ENCODE data around the gene MCU. TPM values are rescaled to one million over a fixed set of nuclear protein-coding genes. Genes with fewer than 3 reads are reported as not detected.

Gene MCU
- total and polyA plus RNA-seq, 2 donors (not counting 1 experiment from before 2014, with no cell fraction given): 40.5 to 77.1 TPM

GRCh38 chr10:72654720-72655119 lies 37.2 kb upstream of the MCU start:
- H3K4me2 ChIP-seq (ENCODE audit: extremely low read depth, insufficient read depth, low read length): no peak overlapping the region
- H3K27ac ChIP-seq (ENCODE audit: insufficient read depth, low read length): no peak overlapping the region
- no peaks in the 10 kb centered on the region for H3K9me3 ChIP-seq (ENCODE audit: control insufficient read depth, insufficient read depth, low read depth, low read length)
- H3K36me3 ChIP-seq (ENCODE audit: control insufficient read depth, insufficient read depth, low read length): no peaks in the 10 kb centered on the region
- no peak for DNase-seq (ENCODE audit: low read depth in 2 of 2)
- TF ChIP-seq EZH2 (IDR thresholded peaks at IDR 0.05; ENCODE audit: low read length, missing control alignments) (no peak), CTCF (conservative IDR thresholded peaks at IDR 0.05 in 1 of 2, IDR thresholded peaks at IDR 0.05 in 1 of 2; ENCODE audit: low read depth in 1 of 2, low read length in 2 of 2) (no peak)
- H3K4me3 ChIP-seq (replicated peaks in 1 of 4; ENCODE audit: control extremely low read depth in 1 of 4, insufficient read depth in 1 of 4, low read depth in 3 of 4, low read length in 4 of 4): no peak overlapping the region
- no peak overlapping the region for H3K9ac ChIP-seq (ENCODE audit: insufficient read depth, low read length)
- H3K79me2 ChIP-seq (ENCODE audit: control insufficient read depth, insufficient read depth, low read length): no peaks in the 10 kb centered on the region
- H3K27me3 ChIP-seq (ENCODE audit: control insufficient read depth, insufficient read depth, low read length): no peaks in the 10 kb centered on the region
- H4K20me1 ChIP-seq (ENCODE audit: control insufficient read depth, extremely low read depth, insufficient read depth, low read length): no peaks in the 10 kb centered on the region
- no peaks in the 10 kb centered on the region for H3K4me1 ChIP-seq (ENCODE audit: control insufficient read depth, extremely low read depth, insufficient read depth, low read length)
- H2AFZ ChIP-seq (ENCODE audit: low read length): no peak overlapping the region

GRCh38 chr10:72658696-72659400 lies 33.1 kb upstream of the MCU start:
- Histone ChIP-seq H3K27ac (ENCODE audit: insufficient read depth, low read length) (no peak overlapping the region), H3K79me2 (ENCODE audit: control insufficient read depth, insufficient read depth, low read length) (no peaks in the 10 kb centered on the region), H3K9me3 (ENCODE audit: control insufficient read depth, insufficient read depth, low read depth, low read length) (no peaks in the 10 kb centered on the region), H3K4me2 (ENCODE audit: extremely low read depth, insufficient read depth, low read length) (no peak overlapping the region), H3K4me3 (replicated peaks in 1 of 4; ENCODE audit: control extremely low read depth in 1 of 4, insufficient read depth in 1 of 4, low read depth in 3 of 4, low read length in 4 of 4) (no peak overlapping the region), H3K4me1 (ENCODE audit: control insufficient read depth, extremely low read depth, insufficient read depth, low read length) (no peaks in the 10 kb centered on the region), H3K36me3 (ENCODE audit: control insufficient read depth, insufficient read depth, low read length) (no peaks in the 10 kb centered on the region), H3K9ac (ENCODE audit: insufficient read depth, low read length) (no peak overlapping the region), H2AFZ (ENCODE audit: low read length) (no peak overlapping the region), H4K20me1 (ENCODE audit: control insufficient read depth, extremely low read depth, insufficient read depth, low read length) (no peaks in the 10 kb centered on the region), H3K27me3 (ENCODE audit: control insufficient read depth, insufficient read depth, low read length) (no peaks in the 10 kb centered on the region)
- TF ChIP-seq EZH2 (IDR thresholded peaks at IDR 0.05; ENCODE audit: low read length, missing control alignments): no peak
- TF ChIP-seq CTCF (conservative IDR thresholded peaks at IDR 0.05 in 1 of 2, IDR thresholded peaks at IDR 0.05 in 1 of 2; ENCODE audit: low read depth in 1 of 2, low read length in 2 of 2): no peak
- DNase-seq (ENCODE audit: low read depth in 2 of 2): no peak

- Histone ChIP-seq H4K20me1 (ENCODE audit: control insufficient read depth, extremely low read depth, insufficient read depth, low read length) (no peaks in the 10 kb centered on the region), H3K27me3 (ENCODE audit: control insufficient read depth, insufficient read depth, low read length) (no peaks in the 10 kb centered on the region), H3K9me3 (ENCODE audit: control insufficient read depth, insufficient read depth, low read depth, low read length) (no peaks in the 10 kb centered on the region), H3K4me1 (ENCODE audit: control insufficient read depth, extremely low read depth, insufficient read depth, low read length) (no peaks in the 10 kb centered on the region), H3K79me2 (ENCODE audit: control insufficient read depth, insufficient read depth, low read length) (no peaks in the 10 kb centered on the region), H3K36me3 (ENCODE audit: control insufficient read depth, insufficient read depth, low read length) (no peaks in the 10 kb centered on the region), H3K27ac (ENCODE audit: insufficient read depth, low read length) (no peak overlapping the region), H3K4me3 (replicated peaks in 1 of 4; ENCODE audit: control extremely low read depth in 1 of 4, insufficient read depth in 1 of 4, low read depth in 3 of 4, low read length in 4 of 4) (no peak overlapping the region), H2AFZ (ENCODE audit: low read length) (no peak overlapping the region), H3K4me2 (ENCODE audit: extremely low read depth, insufficient read depth, low read length) (no peak overlapping the region), H3K9ac (ENCODE audit: insufficient read depth, low read length) (no peak overlapping the region)
- DNase-seq (ENCODE audit: low read depth in 2 of 2): peak in 1 of 2 donors; percentile 10
- no peak for TF ChIP-seq EZH2 (IDR thresholded peaks at IDR 0.05; ENCODE audit: low read length, missing control alignments)
- no peak for TF ChIP-seq CTCF (conservative IDR thresholded peaks at IDR 0.05 in 1 of 2, IDR thresholded peaks at IDR 0.05 in 1 of 2; ENCODE audit: low read depth in 1 of 2, low read length in 2 of 2)
Measured at GRCh38 chr10:72659694-72660093, 32.2 kb upstream of the MCU start.

All from fibroblast of lung (primary cell).